GM12878 (cell line): Measurements from ENCODE around the gene KBTBD3. TPM values are rescaled to one million over a fixed set of nuclear protein-coding genes. Genes with fewer than 3 reads are reported as not detected.

Source experiments
- ATAC-seq: fragments of 200-7000 bp; cut with Tn5 transposase; 3 replicates; pipeline ENCODE4 v1.9.1; 2020; ENCODE audit warnings: mild to moderate bottlenecking, moderate library complexity
- BruUV-seq: library from RNA; stranded (reverse); fragments of 400-500 nt; replicated peaks from 2 replicates; lab custom pipeline; 2021; lab: Mats Ljungman, UMichigan
- CTCF ChIA-PET: fragments of 300-600 bp; sonication (Branson Sonifier 250); formaldehyde crosslinking; extraction: SDS; loops from one replicate; lab custom pipeline; 2021; ENCODE audit warnings: inconsistent platforms; lab: Yijun Ruan, JAX
- POLR2A ChIA-PET: fragments of 350-600 bp; formaldehyde crosslinking; extraction: SDS; loops from one replicate; lab custom pipeline; 2021; ENCODE audit warnings: inconsistent platforms; lab: Charles Lee
- RAD21 ChIA-PET: fragments of 300-600 bp; sonication (Branson Sonifier 250); formaldehyde crosslinking; loops from one replicate; lab custom pipeline; 2023; ENCODE audit warnings: antibody characterized with exemption; ENCODE audit not compliant: unreplicated experiment; lab: Charles Lee
- SMC1A ChIA-PET: fragments of 300-600 bp; sonication (Branson Sonifier 250); formaldehyde crosslinking; loops from one replicate; lab custom pipeline; 2023; ENCODE audit not compliant: unreplicated experiment, uncharacterized antibody; lab: Charles Lee
- DNase-seq: peaks from one replicate; pipeline ENCODE4 v3.0.0-alpha.2; 2011; ENCODE audit warnings: low read depth, low spot score
- FAIRE-seq: peaks from 3 replicates; lab custom pipeline; 2011; peaks lifted over from hg19 to GRCh38; lab: Jason Lieb, UNC
- H2AFZ ChIP-seq: 2 replicates; pipeline ENCODE4 v1.6.0; 2011; ENCODE audit warnings: low read depth, low read length, control low read depth; ENCODE audit not compliant: control insufficient read depth
- H3K27ac ChIP-seq: 2 replicates; pipeline ENCODE4 v1.5.1; 2011; ENCODE audit warnings: control low read depth; ENCODE audit not compliant: control insufficient read depth, insufficient read depth
- H3K27me3 ChIP-seq, 2 experiments: replicated peaks in 1 of 2; 2 replicates each; pipeline versions ENCODE4 v1.6.0 to v1.6.1; 2011; ENCODE audit warnings: low read length in 1 of 2; ENCODE audit not compliant: control insufficient read depth in 2 of 2, insufficient read depth in 2 of 2
- H3K36me3 ChIP-seq, 2 experiments: 2 replicates each; pipeline ENCODE4 v1.5.1; 2011; ENCODE audit warnings: low read length in 1 of 2; ENCODE audit not compliant: control insufficient read depth in 2 of 2, insufficient read depth in 2 of 2
- H3K4me1 ChIP-seq: 2 replicates; pipeline ENCODE4 v1.6.1; 2011; ENCODE audit warnings: mild to moderate bottlenecking, low read length, moderate library complexity, mixed read lengths; ENCODE audit not compliant: control insufficient read depth, insufficient read depth
- H3K4me2 ChIP-seq: 2 replicates; pipeline ENCODE4 v1.6.0; 2011; ENCODE audit warnings: control low read depth; ENCODE audit not compliant: control insufficient read depth, insufficient read depth
- H3K4me3 ChIP-seq: fragments of 200-600 bp; sonication (generic); 2 replicates; pipeline ENCODE4 v1.5.1; 2016
- H3K79me2 ChIP-seq: 2 replicates; pipeline ENCODE4 v1.6.0; 2011; ENCODE audit warnings: low read length; ENCODE audit not compliant: control insufficient read depth, insufficient read depth
- H3K9ac ChIP-seq: 2 replicates; pipeline ENCODE4 v1.8.0; 2011; ENCODE audit warnings: low read length, control low read depth, mixed read lengths; ENCODE audit not compliant: control insufficient read depth, insufficient read depth
- H3K9me3 ChIP-seq: replicated peaks from 3 replicates; pipeline ENCODE4 v1.5.1; 2011; ENCODE audit warnings: mild to moderate bottlenecking, low read length; ENCODE audit not compliant: control insufficient read depth, insufficient read depth
- H4K20me1 ChIP-seq: 2 replicates; pipeline ENCODE4 v1.6.0; 2011; ENCODE audit not compliant: control insufficient read depth, insufficient read depth
- NR2C1 ChIP-seq: fragments of 450-650 bp; IDR thresholded peaks from 2 replicates; pipeline ENCODE4 v1.6.1; 2017; ENCODE audit warnings: antibody characterized with exemption, mild to moderate bottlenecking, moderate library complexity
- POLR2A ChIP-seq: IDR thresholded peaks from 2 replicates; pipeline ENCODE4 v1.6.1; 2011; ENCODE audit warnings: low read depth, mild to moderate bottlenecking, low read length
- SMARCA5 ChIP-seq: fragments of 450-650 bp; IDR thresholded peaks from 2 replicates; pipeline ENCODE4 v1.6.1; 2017; ENCODE audit warnings: mild to moderate bottlenecking
- ZNF24 ChIP-seq: fragments of 450-650 bp; IDR thresholded peaks from 2 replicates; pipeline ENCODE4 v1.6.1; 2017; ENCODE audit warnings: antibody characterized with exemption, mild to moderate bottlenecking
- WGBS: methylation state at CpG from one replicate; pipeline ENCODE4 v1.1.6; 2016; ENCODE audit warnings: low lambda C conversion rate; ENCODE audit not compliant: insufficient replicate concordance, insufficient coverage; ENCODE audit errors: missing lambda C conversion rate; 5-methylcytosine and 5-hydroxymethylcytosine counted together
- in situ Hi-C: fragments of 300-500 bp; cut with MboI; formaldehyde crosslinking; loops from 9 replicates; pipeline ENCODE4 v1.14.3; 2018; ENCODE audit warnings: mixed read lengths
- intact Hi-C: fragments of 100-400 bp; cut with micrococcal nuclease; formaldehyde crosslinking; loops from one replicate; pipeline ENCODE4 v1.14.2; 2022; ENCODE audit not compliant: unreplicated experiment
- polyA plus RNA-seq, 11 experiments: library from polyadenylated mRNA; depleted of rRNA in 4 of 11; unstranded in 6 of 11; stranded (reverse) in 5 of 11; fragments of >200 nt; fragmentation: Nextera tagmentation in 4 of 11; fragmentation: Illumina TruSeq in 1 of 11; extraction: Ambion mirVana in 4 of 11; extraction: Trizol in 1 of 11; gene quantifications; 1 replicate in 1 of 11; 2 replicates in 10 of 11; pipeline versions ENCODE4 v1.2.1 to v1.2.3, GENCODE V29; 2011 to 2016; ENCODE audit warnings: inconsistent platforms in 2 of 11, missing spikeins in 2 of 11, low read depth in 1 of 11
- total RNA-seq, 4 experiments: library from RNA; depleted of rRNA in 3 of 4; stranded (reverse); fragments of >200 nt in 3 of 4; fragmentation: Illumina TruSeq in 1 of 4; extraction: Trizol in 1 of 4; gene quantifications; 2 replicates each; pipeline versions ENCODE4 v1.2.1 to v1.2.3, GENCODE V29; 2013 to 2021
- TF ChIP-seq, protein P1 (sequence below): fragments of 450-650 bp; IDR thresholded peaks from 2 replicates; pipeline ENCODE4 v1.6.1; 2016; ENCODE audit warnings: mild to moderate bottlenecking

The KBTBD3 gene
- total and polyA plus RNA-seq, 10 of the 15 experiments (the other 5 are each of a cell fraction or from before 2014, with no cell fraction given) = 1.9 to 18.1 (median 8.4) TPM

DNA sequence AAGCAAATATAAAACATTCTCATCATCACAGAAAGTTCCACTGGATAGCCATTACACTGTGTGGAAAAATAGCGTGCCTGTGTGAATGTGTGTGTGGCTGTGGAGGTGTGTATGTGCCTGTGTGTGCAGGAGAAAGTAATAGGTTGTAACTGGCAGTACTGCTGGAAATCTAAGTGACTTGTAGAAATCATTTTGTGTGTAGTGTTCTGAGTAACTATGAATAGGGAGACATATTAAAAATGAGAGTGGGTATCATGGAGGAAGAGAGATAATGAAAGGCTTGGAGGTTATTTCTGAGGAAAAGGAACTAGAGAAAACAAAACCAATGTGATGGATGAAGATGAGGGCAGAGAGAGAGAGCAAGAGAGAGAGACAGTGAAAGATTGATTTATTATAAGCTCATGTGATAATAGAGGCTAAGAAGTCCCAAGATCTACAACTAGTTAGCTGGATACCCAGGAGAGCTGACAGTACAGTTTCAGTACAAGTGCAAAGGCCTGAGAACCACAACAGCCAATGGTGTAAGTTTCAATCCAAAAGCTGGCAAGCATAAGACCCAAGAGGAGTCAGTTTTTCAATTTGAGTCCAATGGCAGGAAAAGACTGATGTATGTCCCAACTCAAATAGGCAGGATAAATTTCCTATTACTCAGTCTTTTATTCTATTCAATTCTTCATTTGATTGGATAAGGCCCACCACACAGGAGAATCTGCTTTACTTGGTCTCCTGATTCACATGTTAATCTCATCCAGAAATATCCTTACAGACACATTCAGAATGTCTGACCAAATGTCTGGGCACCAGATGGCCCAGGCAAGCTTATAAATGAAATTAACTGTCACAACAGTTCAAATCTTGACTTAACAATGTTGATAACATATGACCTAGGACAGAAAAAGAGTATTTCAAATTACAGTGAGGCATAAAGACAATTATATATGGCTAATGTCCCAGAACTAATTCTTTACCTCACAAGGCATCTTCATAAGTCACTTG, 14.9 kb downstream of the KBTBD3 start:
- SMC1A ChIA-PET = interaction anchor here (1.1 to 2.4 kb wide), 4 partner anchors 11 to 15 kb away, joined by 3 to 9 read pairs (median 6); partner anchors contain the start of genes AASDHPPT and KBTBD3
- H3K27ac ChIP-seq = no peak overlapping the region
- no TSS peak for BruUV-seq
- no peak overlapping the region for H3K4me3 ChIP-seq
- intact Hi-C loops = no loop called here
- H4K20me1 ChIP-seq = no peaks in the 10 kb centered on the region
- H3K9me3 ChIP-seq = no peaks in the 10 kb centered on the region; the same call in 2 of the 3 replicates
- CTCF ChIA-PET = interaction anchor here (1.0 to 1.9 kb wide), 2 partner anchors 11 to 23 kb away, joined by 3 to 5 read pairs; no protein-coding TSS in a partner anchor
- peaks cover 7% of the 10 kb centered on the region; the same call in 1 of the 2 replicates for H3K4me1 ChIP-seq
- FAIRE-seq (no peak), DNase-seq (no peak), ATAC-seq (peak; percentile 78)
- H3K79me2 ChIP-seq = no peaks in the 10 kb centered on the region
- H3K4me2 ChIP-seq = no peak overlapping the region
- H2AFZ ChIP-seq = no peak overlapping the region
- RAD21 ChIA-PET = interaction anchor here (0.9 kb wide), 1 partner anchor 13 kb away, joined by 3 read pairs; no protein-coding TSS in a partner anchor
- H3K36me3 ChIP-seq = no peaks in the 10 kb centered on the region
- POLR2A ChIA-PET = interaction anchor here (0.9 to 1.0 kb wide), 2 partner anchors 14 to 18 kb away, joined by 3 to 4 read pairs; no protein-coding TSS in a partner anchor
- in situ Hi-C loops = no loop called here
- WGBS = 91% methylated on average over 1 of the region's 1 CpG
- H3K9ac ChIP-seq = no peak overlapping the region
- TF ChIP-seq POLR2A (no peak), SMARCA5 (no peak), NR2C1 (no peak), ZNF24 (no peak)
- TF ChIP-seq, protein P1, sequence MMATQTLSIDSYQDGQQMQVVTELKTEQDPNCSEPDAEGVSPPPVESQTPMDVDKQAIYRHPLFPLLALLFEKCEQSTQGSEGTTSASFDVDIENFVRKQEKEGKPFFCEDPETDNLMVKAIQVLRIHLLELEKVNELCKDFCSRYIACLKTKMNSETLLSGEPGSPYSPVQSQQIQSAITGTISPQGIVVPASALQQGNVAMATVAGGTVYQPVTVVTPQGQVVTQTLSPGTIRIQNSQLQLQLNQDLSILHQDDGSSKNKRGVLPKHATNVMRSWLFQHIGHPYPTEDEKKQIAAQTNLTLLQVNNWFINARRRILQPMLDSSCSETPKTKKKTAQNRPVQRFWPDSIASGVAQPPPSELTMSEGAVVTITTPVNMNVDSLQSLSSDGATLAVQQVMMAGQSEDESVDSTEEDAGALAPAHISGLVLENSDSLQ = peak; percentile 29; the same call in 1 of the 2 replicates
- TF ChIP-seq, all 136 proteins: peak for 1
- H3K27me3 ChIP-seq = no peaks in the 10 kb centered on the region
